HG03039 (cell line): ENCODE measurements around the gene PAX2.

ENCODE experiments used
- ATAC-seq: cut with Tn5 transposase; IDR thresholded peaks from one replicate; pipeline ENCODE4 v1.9.1; 2021; ENCODE audit warnings: mild to moderate bottlenecking, moderate library complexity; ENCODE audit not compliant: unreplicated experiment

The PAX2 gene

DNA sequence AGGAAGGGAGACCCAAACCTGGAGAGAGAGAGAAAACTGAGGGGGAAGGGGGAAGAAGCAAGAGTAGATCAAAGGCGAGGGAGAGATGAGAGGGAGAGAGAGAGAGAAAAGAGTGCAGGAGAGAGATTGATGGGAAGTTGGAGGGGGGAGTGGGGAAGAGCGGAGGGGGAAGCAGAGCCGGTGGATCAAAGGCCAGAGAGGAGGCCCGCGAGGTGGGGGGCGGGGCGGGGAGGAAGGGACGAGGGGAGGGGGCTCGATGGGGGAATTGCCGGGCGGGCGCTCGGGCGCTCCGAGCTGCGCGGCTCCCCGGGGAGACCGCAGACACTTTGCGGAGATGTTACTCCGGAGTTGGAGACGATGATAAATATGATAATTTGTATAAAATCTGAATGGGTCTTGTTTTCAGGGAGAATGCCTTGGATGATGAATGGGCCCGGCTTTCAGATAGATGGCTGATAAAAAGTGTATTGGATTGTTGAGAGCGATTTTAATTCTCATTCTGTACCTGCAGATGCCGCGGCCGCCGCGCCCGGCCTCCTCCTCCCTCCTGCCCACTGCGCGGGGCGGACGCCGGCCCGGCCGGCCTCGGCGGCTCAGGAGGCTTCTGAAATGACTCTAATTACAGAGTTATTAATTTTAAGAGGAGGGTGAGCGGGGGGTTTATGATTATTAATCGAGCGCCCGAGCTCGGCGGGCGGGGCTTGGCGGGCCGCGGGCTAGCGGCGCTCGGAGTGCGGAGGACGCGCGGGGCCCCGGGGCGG lies 21.4 kb upstream of the PAX2 start:
- no peak for ATAC-seq

GRCh38 chr10:100724531-100725027 lies 20.8 kb upstream of the PAX2 start:
- ATAC-seq, result no peak

GRCh38 chr10:100725071-100725471 lies 20.3 kb upstream of the PAX2 start:
- ATAC-seq, result no peak

DNA sequence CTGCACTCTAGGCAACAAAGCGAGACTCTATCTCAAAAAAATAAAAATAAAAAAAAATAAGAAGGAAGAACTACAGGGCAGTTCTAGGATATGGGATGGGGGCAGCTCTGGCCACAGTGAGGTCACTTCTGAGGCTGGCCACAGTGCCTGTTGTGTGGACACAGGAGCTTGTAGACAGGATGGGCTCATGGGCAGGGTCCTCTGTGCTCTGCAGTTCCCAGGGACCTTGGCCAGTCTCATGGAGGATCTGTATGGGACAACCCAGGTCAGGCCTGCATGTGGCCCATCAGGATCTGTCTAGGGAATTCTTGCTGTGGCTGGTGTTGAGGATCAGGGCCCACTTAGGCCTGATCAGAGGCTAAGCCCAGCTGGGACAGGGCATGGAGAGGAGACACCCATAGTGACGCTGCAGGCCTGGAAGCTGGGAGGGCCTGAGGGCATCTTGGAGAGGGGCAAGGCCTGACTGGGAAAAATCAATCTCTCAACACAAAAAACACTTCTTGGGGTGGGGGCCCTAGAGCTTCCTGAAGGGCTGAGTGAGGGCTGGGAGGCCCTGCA lies 19.4 kb upstream of the PAX2 start:
- ATAC-seq, result no peak

GRCh38 chr10:100727808-100728207 lies 17.6 kb upstream of the PAX2 start:
- ATAC-seq, result no peak

GRCh38 chr10:100728928-100729861 lies 16.2 kb upstream of the PAX2 start:
- ATAC-seq, result no peak

DNA sequence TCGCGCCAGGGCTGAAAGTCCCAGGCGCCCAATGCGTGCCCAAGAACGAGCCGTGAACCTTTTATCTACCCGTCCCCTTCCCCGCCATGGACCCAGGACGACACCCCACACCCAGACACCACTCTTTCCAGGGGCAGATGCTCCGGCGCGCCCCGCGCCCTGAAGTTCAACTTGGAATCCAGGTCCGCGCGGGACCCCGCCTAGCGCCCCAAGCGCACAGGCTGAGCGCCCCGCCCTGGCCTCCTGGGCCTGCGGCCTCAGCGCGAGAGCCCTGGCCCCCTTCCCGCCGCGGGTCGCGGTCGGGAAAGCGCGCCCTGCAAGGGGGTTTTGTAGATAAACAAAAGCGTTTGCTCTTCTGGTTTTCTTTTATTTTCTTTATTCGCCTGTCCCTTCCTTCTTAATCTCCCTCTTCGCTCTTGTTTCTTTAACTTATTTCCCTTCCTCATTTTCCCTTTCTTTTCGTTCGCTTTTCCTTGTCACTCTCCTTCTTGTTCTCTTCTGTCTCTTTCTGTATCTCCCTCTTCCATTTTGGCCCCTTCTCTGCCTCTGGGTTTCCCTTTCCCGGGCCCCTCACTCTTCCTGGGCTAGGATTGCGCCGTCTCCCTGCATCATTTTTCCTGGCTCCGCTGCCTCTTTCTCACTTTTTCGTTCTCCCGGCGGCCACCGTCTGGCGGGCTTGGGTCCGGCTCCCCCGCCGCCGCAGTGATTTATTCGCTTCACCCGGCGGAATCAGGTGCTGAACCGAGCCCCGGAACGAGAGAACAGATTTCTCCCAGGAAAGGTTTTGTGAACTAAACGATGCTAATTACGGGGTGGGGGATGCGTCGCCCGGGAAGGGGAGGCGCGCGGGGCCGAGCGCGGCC lies 15.3 kb upstream of the PAX2 start:
- ATAC-seq, result no peak

GRCh38 chr10:100730725-100731406 lies 14.5 kb upstream of the PAX2 start:
- ATAC-seq, result peak; percentile 64

DNA sequence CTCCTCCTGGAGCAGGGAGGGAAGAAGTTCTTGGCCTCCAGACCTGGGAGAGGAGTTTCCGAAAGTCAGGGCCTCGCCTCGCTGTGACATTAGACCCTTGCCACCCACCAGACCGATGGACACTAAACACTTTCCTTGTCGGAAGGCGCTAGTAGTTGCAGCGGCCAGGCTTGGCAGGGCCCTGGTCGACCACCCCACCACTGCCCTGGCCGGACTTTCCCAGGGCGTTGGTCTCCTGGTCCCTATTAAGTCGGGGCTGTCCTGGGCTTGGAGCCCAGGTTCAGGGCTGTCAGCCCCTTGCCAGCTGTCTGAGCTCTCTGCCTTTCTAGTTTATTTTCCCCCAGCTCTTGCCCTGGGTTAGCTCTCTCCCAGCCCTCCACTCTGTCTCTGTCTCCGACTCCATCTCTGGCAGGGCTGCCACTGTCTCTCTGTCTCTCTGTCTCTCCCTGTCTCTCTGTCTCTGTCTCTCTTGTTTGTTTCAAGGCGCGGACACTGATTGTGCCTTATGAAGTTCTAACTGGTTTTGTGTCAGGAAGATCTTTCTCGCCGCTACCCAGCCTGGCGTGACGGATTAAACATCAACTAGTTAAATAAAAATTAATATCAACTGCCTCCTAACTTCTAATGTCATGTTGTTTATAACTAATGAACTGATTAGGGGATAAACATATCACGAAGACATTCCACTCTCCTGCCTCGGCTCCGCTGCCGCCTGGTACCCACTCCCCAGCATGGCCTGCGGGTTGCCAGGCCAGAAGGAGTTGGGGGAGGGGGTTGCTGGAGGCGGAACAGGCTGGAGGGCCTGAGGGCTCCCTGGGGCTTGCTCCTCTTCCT lies 13.8 kb upstream of the PAX2 start:
- ATAC-seq, result no peak

DNA sequence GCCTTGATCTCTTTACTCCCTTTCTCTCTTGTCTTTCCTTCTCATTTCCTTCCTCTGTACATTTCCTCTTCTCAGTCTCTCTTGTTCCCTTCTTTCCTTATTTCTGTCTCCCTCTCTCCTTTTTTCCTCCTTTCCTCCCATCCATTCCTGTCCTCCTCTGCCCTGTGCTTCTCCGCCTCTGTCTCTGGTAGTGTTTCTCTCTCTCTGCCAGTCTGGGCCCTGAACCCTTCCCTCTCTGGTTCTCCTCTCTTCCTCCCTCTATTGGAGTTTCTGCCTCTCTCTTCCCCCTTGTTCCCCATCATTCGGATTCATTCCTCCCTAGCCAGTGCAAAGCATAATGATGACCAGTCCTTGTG lies 13.2 kb upstream of the PAX2 start:
- ATAC-seq, result no peak

GRCh38 chr10:100733329-100733728 lies 12.1 kb upstream of the PAX2 start:
- no peak for ATAC-seq

GRCh38 chr10:100734295-100735086 lies 10.9 kb upstream of the PAX2 start:
- ATAC-seq, result no peak

GRCh38 chr10:100735087-100735336 lies 10.4 kb upstream of the PAX2 start:
- no peak for ATAC-seq

- ATAC-seq, result no peak
Observed at GRCh38 chr10:100735337-100736143, 9.8 kb upstream of the PAX2 start.

DNA sequence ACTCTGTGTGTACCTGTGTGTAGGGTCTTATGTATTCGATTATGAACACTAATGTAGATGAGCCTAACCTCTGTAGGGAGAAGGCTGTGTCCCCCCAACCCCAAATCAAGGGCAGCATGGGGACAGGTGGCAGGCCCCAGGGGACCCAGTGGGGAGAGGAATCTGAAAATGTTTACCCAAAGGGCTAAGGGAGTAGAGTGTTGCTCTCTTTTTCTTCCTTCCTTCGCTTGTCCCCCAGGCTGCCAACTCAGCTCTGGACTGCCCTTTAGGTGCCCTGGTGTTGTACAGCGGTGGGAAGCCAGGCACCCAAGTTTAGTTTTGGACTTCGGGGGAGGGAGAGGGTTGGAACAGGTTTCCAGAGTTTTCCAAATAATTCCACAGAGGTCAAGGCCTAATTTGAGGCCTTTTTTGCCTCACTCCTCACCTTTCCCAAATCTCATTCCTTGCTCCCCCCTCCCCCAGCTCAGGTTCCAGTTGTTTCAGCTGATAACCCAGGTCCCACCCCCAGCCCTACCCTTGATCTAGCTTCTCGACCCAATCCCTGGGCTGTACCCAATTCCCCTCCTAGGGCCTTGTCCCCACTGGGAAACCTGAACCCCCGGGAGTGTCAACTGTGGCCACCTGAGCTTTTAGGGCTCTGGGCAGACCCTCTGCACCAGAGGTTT lies 9.1 kb upstream of the PAX2 start:
- ATAC-seq, result no peak

GRCh38 chr10:100736809-100737354 lies 8.5 kb upstream of the PAX2 start:
- ATAC-seq, result no peak
